ENCODE data around the gene SEMA4F. TPM values are rescaled to one million over a fixed set of nuclear protein-coding genes. Genes with fewer than 3 reads are reported as not detected.

The SEMA4F gene
- total RNA-seq, 1 donor from 2014 or later: 8.3 TPM

- Histone ChIP-seq H3K27ac (no peak overlapping the region), H3K4me1 (no peaks in the 10 kb centered on the region), H3K27me3 (no peaks in the 10 kb centered on the region), H3K36me3 (no peaks in the 10 kb centered on the region), H3K9me3 (no peaks in the 10 kb centered on the region), H3K4me3 (no peak overlapping the region)
- TF ChIP-seq CTCF (IDR thresholded peaks at IDR 0.05) (no peak), POLR2AphosphoS5 (IDR thresholded peaks at IDR 0.05; ENCODE audit: insufficient read depth in 1 of 2, low read depth in 1 of 2) (no peak), POLR2A (IDR thresholded peaks at IDR 0.05) (no peak)
- DNase-seq (ENCODE audit: extremely low spot score in 2 of 2): no peak
- intact Hi-C loops (cut with DNase I): no loop called here
Observed at GRCh38 chr2:74688881-74689280, 34.8 kb downstream of the SEMA4F start.

- no peak overlapping the region for H3K4me3 ChIP-seq
- H3K36me3 ChIP-seq: no peaks in the 10 kb centered on the region
- no peak for DNase-seq (ENCODE audit: extremely low spot score in 2 of 2)
- no peaks in the 10 kb centered on the region for H3K9me3 ChIP-seq
- no peaks in the 10 kb centered on the region for H3K27me3 ChIP-seq
- no peak overlapping the region for H3K27ac ChIP-seq
- intact Hi-C loops (cut with DNase I): no loop called here
- no peaks in the 10 kb centered on the region for H3K4me1 ChIP-seq
- TF ChIP-seq POLR2AphosphoS5 (IDR thresholded peaks at IDR 0.05; ENCODE audit: insufficient read depth in 1 of 2, low read depth in 1 of 2) (no peak), CTCF (IDR thresholded peaks at IDR 0.05) (no peak), POLR2A (IDR thresholded peaks at IDR 0.05) (no peak)
Observed at GRCh38 chr2:74689671-74690070, 35.6 kb downstream of the SEMA4F start.

GRCh38 chr2:74690571-74690970 lies 36.5 kb downstream of the SEMA4F start:
- H3K27ac ChIP-seq: no peak overlapping the region
- H3K4me1 ChIP-seq: no peaks in the 10 kb centered on the region
- no peaks in the 10 kb centered on the region for H3K36me3 ChIP-seq
- no peaks in the 10 kb centered on the region for H3K27me3 ChIP-seq
- DNase-seq (ENCODE audit: extremely low spot score in 2 of 2): no peak
- H3K4me3 ChIP-seq: no peak overlapping the region
- no peak for TF ChIP-seq POLR2AphosphoS5 (IDR thresholded peaks at IDR 0.05; ENCODE audit: insufficient read depth in 1 of 2, low read depth in 1 of 2)
- peak; percentile 8 to 38 (median 37) for TF ChIP-seq CTCF (IDR thresholded peaks at IDR 0.05)
- TF ChIP-seq POLR2A (IDR thresholded peaks at IDR 0.05): no peak
- H3K9me3 ChIP-seq: no peaks in the 10 kb centered on the region
- intact Hi-C loops (cut with DNase I): no loop called here

- H3K4me1 ChIP-seq: no peaks in the 10 kb centered on the region
- H3K36me3 ChIP-seq: no peaks in the 10 kb centered on the region
- no peak overlapping the region for H3K4me3 ChIP-seq
- TF ChIP-seq POLR2A (IDR thresholded peaks at IDR 0.05): no peak
- no peak for TF ChIP-seq POLR2AphosphoS5 (IDR thresholded peaks at IDR 0.05; ENCODE audit: insufficient read depth in 1 of 2, low read depth in 1 of 2)
- TF ChIP-seq CTCF (IDR thresholded peaks at IDR 0.05): no peak
- DNase-seq (ENCODE audit: extremely low spot score in 2 of 2): no peak
- no peak overlapping the region for H3K27ac ChIP-seq
- no peaks in the 10 kb centered on the region for H3K27me3 ChIP-seq
- intact Hi-C loops (cut with DNase I): no loop called here
- H3K9me3 ChIP-seq: no peaks in the 10 kb centered on the region
Observed at GRCh38 chr2:74691929-74692328, 37.9 kb downstream of the SEMA4F start.

- Histone ChIP-seq H3K4me3 (no peak overlapping the region), H3K27me3 (no peaks in the 10 kb centered on the region), H3K9me3 (no peaks in the 10 kb centered on the region), H3K36me3 (no peaks in the 10 kb centered on the region), H3K4me1 (no peaks in the 10 kb centered on the region), H3K27ac (no peak overlapping the region)
- TF ChIP-seq POLR2AphosphoS5 (IDR thresholded peaks at IDR 0.05; ENCODE audit: insufficient read depth in 1 of 2, low read depth in 1 of 2): no peak
- DNase-seq (ENCODE audit: extremely low spot score in 2 of 2): no peak
- intact Hi-C loops (cut with DNase I): no loop called here
Observed at GRCh38 chr2:74693213-74693612, 39.2 kb downstream of the SEMA4F start.

GRCh38 chr2:74693668-74694067 lies 39.6 kb downstream of the SEMA4F start:
- no peaks in the 10 kb centered on the region for H3K4me1 ChIP-seq
- no peak for DNase-seq (ENCODE audit: extremely low spot score in 2 of 2)
- TF ChIP-seq POLR2A (IDR thresholded peaks at IDR 0.05) (no peak), POLR2AphosphoS5 (IDR thresholded peaks at IDR 0.05; ENCODE audit: insufficient read depth in 1 of 2, low read depth in 1 of 2) (no peak), CTCF (IDR thresholded peaks at IDR 0.05) (no peak)
- no peaks in the 10 kb centered on the region for H3K36me3 ChIP-seq
- H3K27me3 ChIP-seq: no peaks in the 10 kb centered on the region
- intact Hi-C loops (cut with DNase I): no loop called here
- no peaks in the 10 kb centered on the region for H3K9me3 ChIP-seq
- no peak overlapping the region for H3K4me3 ChIP-seq
- H3K27ac ChIP-seq: no peak overlapping the region
